Measurements from ENCODE around the gene BORCS8. TPM values are rescaled to one million over a fixed set of nuclear protein-coding genes. Genes with fewer than 3 reads are reported as not detected.
"Not testable (repeated sequence)": the region's sequence is repeated elsewhere in the genome, so short reads cannot be mapped to it uniquely, and the experiment has no call there.

The BORCS8 gene
- total RNA-seq, 4 donors from 2014 or later, result 9.4 to 28.8 (median 14.7) TPM

DNA sequence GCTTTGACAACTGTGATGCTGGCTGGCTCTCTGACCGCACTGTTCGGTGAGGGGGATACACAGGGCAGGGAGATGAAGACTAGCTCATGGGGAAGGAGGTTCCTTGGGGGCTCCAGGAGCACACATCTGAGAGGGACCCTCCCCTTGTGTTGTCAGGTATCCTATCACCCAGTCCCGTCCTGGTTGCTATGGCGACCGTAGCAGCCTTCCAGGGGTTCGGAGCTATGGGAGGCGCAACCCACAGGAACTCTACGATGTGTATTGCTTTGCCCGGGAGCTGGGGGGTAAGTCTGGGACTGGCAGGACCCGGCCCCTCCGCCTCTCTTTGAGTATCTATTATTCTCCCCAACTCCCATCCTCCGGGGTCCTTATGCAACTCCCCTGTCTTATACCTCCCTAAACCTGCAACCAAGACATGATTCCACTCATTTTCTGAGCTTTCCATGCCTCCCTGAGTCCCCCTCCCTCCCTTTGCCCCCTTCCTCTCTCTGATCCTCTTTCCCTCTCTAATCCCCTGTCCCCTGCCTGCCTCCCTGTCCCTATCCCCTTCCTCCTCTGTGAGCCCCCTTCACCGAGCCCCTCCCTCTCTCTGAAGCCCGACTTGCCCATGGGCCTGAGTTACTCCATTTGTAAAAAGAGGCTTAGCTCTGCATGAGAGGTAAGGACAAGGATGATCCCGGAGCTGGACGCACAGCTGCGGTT, 32.3 kb upstream of the BORCS8 start:
- no peak overlapping the region for H3K27ac ChIP-seq
- peaks cover 84% of the 10 kb centered on the region for H3K27me3 ChIP-seq
- H3K4me1 ChIP-seq, result peaks cover 0 to 11% (median 3%) of the 10 kb centered on the region in 3 donors
- no peaks in the 10 kb centered on the region for H3K9me3 ChIP-seq
- no peak for ATAC-seq
- TF ChIP-seq POLR2A (IDR thresholded peaks at IDR 0.05) (no peak), POLR2AphosphoS5 (IDR thresholded peaks at IDR 0.05) (no peak)
- H3K36me3 ChIP-seq, result no peaks in the 10 kb centered on the region
- H3K4me3 ChIP-seq, result peak overlapping the region in 1 of 2 donors; percentile 41
- WGBS, 2 donors (ENCODE audit: low coverage in 1 of 2), result 10 to 61% methylated on average over 2 to 15 of the region's 17 CpGs

DNA sequence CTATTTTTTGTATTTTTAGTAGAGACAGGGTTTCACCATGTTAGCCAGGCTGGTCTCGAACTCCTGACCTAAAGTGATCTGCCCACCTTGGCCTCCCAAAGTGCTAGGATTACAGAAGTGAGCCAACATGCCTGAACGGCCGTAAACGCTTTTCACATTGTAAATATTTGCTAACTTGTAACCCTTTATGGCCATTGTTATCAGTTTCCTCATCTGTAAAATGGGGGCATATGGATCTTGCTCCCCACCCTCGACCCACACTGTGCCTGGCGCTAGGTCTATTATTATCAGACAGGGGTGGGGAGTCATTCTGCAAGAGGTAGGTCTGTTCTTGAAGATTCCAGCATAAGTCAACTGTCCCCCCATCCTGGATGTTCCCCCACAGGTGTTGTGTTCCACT, 31.7 kb upstream of the BORCS8 start:
- H3K4me3 ChIP-seq, result no peak overlapping the region
- peaks cover 85% of the 10 kb centered on the region for H3K27me3 ChIP-seq
- ATAC-seq, result no peak
- H3K4me1 ChIP-seq, result peaks cover 0 to 11% (median 3%) of the 10 kb centered on the region in 3 donors
- H3K27ac ChIP-seq, result no peak overlapping the region
- no peak for TF ChIP-seq POLR2A (IDR thresholded peaks at IDR 0.05)
- TF ChIP-seq POLR2AphosphoS5 (IDR thresholded peaks at IDR 0.05), result no peak
- TF ChIP-seq, protein P1, sequence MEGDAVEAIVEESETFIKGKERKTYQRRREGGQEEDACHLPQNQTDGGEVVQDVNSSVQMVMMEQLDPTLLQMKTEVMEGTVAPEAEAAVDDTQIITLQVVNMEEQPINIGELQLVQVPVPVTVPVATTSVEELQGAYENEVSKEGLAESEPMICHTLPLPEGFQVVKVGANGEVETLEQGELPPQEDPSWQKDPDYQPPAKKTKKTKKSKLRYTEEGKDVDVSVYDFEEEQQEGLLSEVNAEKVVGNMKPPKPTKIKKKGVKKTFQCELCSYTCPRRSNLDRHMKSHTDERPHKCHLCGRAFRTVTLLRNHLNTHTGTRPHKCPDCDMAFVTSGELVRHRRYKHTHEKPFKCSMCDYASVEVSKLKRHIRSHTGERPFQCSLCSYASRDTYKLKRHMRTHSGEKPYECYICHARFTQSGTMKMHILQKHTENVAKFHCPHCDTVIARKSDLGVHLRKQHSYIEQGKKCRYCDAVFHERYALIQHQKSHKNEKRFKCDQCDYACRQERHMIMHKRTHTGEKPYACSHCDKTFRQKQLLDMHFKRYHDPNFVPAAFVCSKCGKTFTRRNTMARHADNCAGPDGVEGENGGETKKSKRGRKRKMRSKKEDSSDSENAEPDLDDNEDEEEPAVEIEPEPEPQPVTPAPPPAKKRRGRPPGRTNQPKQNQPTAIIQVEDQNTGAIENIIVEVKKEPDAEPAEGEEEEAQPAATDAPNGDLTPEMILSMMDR (IDR thresholded peaks at IDR 0.05), result no peak
- TF ChIP-seq EP300 (IDR thresholded peaks at IDR 0.05), result no peak
- no peaks in the 10 kb centered on the region for H3K9me3 ChIP-seq
- 71 to 76% methylated on average over 5 of the region's 6 CpGs for WGBS, 2 donors (ENCODE audit: low coverage in 1 of 2)
- no peaks in the 10 kb centered on the region for H3K36me3 ChIP-seq

DNA sequence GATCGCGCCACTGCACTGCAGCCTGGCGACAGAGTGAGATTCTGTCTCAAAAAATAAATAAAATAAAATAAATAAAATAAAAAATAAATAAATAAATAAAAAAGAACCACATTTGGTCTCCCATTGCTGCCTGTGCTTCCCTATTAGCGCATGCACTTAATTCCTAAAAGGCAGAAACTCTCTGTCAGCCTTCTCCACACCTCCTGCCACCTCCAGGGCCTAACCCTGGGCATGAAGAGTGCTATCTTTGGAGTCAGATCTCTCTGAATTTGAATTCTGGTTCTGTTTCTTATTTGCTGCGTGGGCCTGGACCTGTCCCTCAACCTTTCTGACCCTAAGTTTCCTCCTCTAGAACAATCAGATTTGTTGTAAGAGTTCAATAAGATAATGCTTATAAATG, 31.1 kb upstream of the BORCS8 start:
- ATAC-seq, result no peak
- TF ChIP-seq POLR2AphosphoS5 (IDR thresholded peaks at IDR 0.05), result no peak
- TF ChIP-seq POLR2A (IDR thresholded peaks at IDR 0.05), result no peak
- TF ChIP-seq, protein P1 (IDR thresholded peaks at IDR 0.05), result no peak
- TF ChIP-seq EP300 (IDR thresholded peaks at IDR 0.05), result no peak
- H3K4me3 ChIP-seq, result no peak overlapping the region
- 70 to 74% methylated on average over 5 of the region's 5 CpGs for WGBS, 2 donors (ENCODE audit: low coverage in 1 of 2)
- peaks cover 80% of the 10 kb centered on the region for H3K27me3 ChIP-seq
- H3K4me1 ChIP-seq, result peaks cover 0 to 11% (median 3%) of the 10 kb centered on the region in 3 donors
- no peak overlapping the region for H3K27ac ChIP-seq
- no peaks in the 10 kb centered on the region for H3K36me3 ChIP-seq
- H3K9me3 ChIP-seq, result no peaks in the 10 kb centered on the region

DNA sequence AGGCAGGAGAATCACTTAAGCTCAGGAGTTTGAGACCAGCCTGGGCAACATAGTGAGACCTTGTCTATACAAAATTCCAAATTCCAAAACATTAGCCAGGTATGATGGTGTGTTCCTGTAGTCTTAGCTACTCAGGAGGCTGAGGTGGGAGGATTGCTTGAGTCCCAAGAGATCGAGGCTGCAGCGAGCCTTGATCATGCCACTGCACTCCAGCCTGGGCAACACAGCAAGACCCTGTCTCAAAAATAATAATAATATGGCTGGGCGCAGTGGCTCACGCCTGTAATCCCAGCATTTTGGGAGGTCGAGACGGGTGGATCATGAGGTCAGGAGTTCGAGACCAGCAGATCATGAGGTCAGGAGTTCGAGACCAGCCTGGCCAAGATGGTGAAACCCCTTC, 29.0 kb upstream of the BORCS8 start:
- Histone ChIP-seq H3K27me3 (peaks cover 79% of the 10 kb centered on the region), H3K4me1 (peaks cover 0 to 11% (median 3%) of the 10 kb centered on the region in 3 donors)
- not testable (repeated sequence) for H3K27ac ChIP-seq, H3K4me3 ChIP-seq, H3K36me3 ChIP-seq, H3K9me3 ChIP-seq, ATAC-seq
- 80 to 81% methylated on average over 2 to 8 of the region's 8 CpGs for WGBS, 2 donors (ENCODE audit: low coverage in 1 of 2)

DNA sequence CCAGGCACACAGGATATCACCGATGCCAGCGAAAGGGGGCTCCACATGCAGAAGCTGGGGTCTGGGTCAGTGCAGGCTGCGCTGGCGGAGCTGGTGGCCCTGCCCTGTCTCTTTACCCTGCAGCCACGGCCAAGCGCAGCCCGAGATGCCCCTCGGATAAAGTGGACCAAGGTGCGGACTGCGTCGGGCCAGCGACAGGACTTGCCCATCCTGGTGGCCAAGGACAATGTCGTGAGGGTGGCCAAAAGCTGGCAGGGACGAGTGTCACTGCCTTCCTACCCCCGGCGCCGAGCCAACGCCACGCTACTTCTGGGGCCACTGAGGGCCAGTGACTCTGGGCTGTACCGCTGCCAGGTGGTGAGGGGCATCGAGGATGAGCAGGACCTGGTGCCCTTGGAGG, 27.0 kb upstream of the BORCS8 start:
- no peak for TF ChIP-seq POLR2A (IDR thresholded peaks at IDR 0.05)
- TF ChIP-seq, protein P1 (IDR thresholded peaks at IDR 0.05), result no peak
- TF ChIP-seq EP300 (IDR thresholded peaks at IDR 0.05), result no peak
- TF ChIP-seq POLR2AphosphoS5 (IDR thresholded peaks at IDR 0.05), result no peak
- Histone ChIP-seq H3K4me1 (no peaks in the 10 kb centered on the region), H3K36me3 (no peaks in the 10 kb centered on the region), H3K9me3 (peaks cover 0 to 9% (median 0%) of the 10 kb centered on the region in 3 donors), H3K27me3 (peaks cover 79% of the 10 kb centered on the region), H3K27ac (no peak overlapping the region), H3K4me3 (no peak overlapping the region)
- WGBS, 2 donors (ENCODE audit: low coverage in 1 of 2), result 100% methylated on average over 2 of the region's 21 CpGs; no CpG with 5 or more reads in 1 of the 2 donors
- no peak for ATAC-seq

DNA sequence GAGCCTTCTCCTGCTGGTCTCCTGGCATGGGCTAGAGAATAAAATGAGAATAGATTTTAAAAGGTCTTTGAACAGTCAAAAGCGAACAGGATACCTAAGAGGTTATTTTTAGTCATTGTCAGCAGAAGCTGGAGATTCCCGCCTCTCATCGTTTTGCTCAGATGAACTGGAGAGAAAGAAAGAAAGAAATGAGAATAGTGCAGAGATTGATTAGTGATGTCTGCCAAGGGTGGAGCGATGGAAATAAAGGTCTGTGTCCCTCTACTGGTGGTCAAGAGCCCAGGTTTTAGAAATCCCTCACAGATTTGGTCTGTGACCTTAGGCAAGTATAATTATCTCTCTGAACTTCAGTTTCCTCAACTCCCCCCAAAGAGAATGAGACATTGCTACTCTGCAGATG, 25.1 kb upstream of the BORCS8 start:
- Histone ChIP-seq H3K4me1 (no peaks in the 10 kb centered on the region), H3K27me3 (peaks cover 79% of the 10 kb centered on the region), H3K9me3 (peaks cover 0 to 9% (median 0%) of the 10 kb centered on the region in 3 donors), H3K27ac (no peak overlapping the region), H3K36me3 (no peaks in the 10 kb centered on the region), H3K4me3 (no peak overlapping the region)
- WGBS, 2 donors (ENCODE audit: low coverage in 1 of 2), result 46 to 60% methylated on average over 4 of the region's 4 CpGs
- ATAC-seq, result no peak
- TF ChIP-seq EP300 (IDR thresholded peaks at IDR 0.05) (no peak), POLR2A (IDR thresholded peaks at IDR 0.05) (no peak), POLR2AphosphoS5 (IDR thresholded peaks at IDR 0.05) (no peak)
- TF ChIP-seq, protein P1 (IDR thresholded peaks at IDR 0.05), result no peak

All from gastroesophageal sphincter (tissue), 4 donors.